H9 (cell line): ENCODE data around the gene RNF167. TPM values are rescaled to one million over a fixed set of nuclear protein-coding genes. Genes with fewer than 3 reads are reported as not detected.

Source experiments
- DNase-seq: peaks from one replicate; pipeline ENCODE4 v3.0.0-alpha.2; 2017
- H2AFZ ChIP-seq: one replicate; pipeline ENCODE4 v1.6.1; 2013; ENCODE audit warnings: mild to moderate bottlenecking, low read length, control low read depth, moderate library complexity
- H2AK5ac ChIP-seq: 2 replicates; pipeline ENCODE4 v1.6.1; 2013; ENCODE audit warnings: low read length, control low read depth, mixed read lengths; ENCODE audit not compliant: insufficient read length
- H2BK120ac ChIP-seq: one replicate; pipeline ENCODE4 v1.6.1; 2013; ENCODE audit warnings: low read depth, mild to moderate bottlenecking, low read length, control low read depth, inconsistent platforms; ENCODE audit not compliant: poor library complexity, severe bottlenecking
- H2BK12ac ChIP-seq: 2 replicates; pipeline ENCODE4 v1.6.1; 2013; ENCODE audit warnings: low read length, control low read depth, mixed read lengths, low read depth; ENCODE audit not compliant: insufficient read length
- H2BK15ac ChIP-seq: 2 replicates; pipeline ENCODE4 v1.6.1; 2013; ENCODE audit warnings: low read depth, low read length, control low read depth
- H2BK20ac ChIP-seq: one replicate; pipeline ENCODE4 v1.6.1; 2013; ENCODE audit warnings: low read depth, mild to moderate bottlenecking, low read length, control low read depth, inconsistent platforms; ENCODE audit not compliant: poor library complexity, severe bottlenecking
- H2BK5ac ChIP-seq: 2 replicates; pipeline ENCODE4 v1.6.1; 2013; ENCODE audit warnings: low read length, control low read depth, mixed read lengths; ENCODE audit not compliant: insufficient read length
- H3K14ac ChIP-seq: 2 replicates; pipeline ENCODE4 v1.6.1; 2013; ENCODE audit warnings: low read length, control low read depth; ENCODE audit not compliant: insufficient read depth
- H3K18ac ChIP-seq: 2 replicates; pipeline ENCODE4 v1.6.1; 2013; ENCODE audit warnings: low read depth, mild to moderate bottlenecking, mixed read lengths, low read length, control low read depth; ENCODE audit not compliant: insufficient read length
- H3K23ac ChIP-seq: 2 replicates; pipeline ENCODE4 v1.6.1; 2013; ENCODE audit warnings: low read length, control low read depth, mixed read lengths, low read depth; ENCODE audit not compliant: insufficient read length
- H3K23me2 ChIP-seq: 2 replicates; pipeline ENCODE4 v1.6.1; 2013; ENCODE audit warnings: low read depth, mild to moderate bottlenecking, mixed read lengths, low read length, control low read depth; ENCODE audit not compliant: insufficient read length, poor library complexity, severe bottlenecking
- H3K27ac ChIP-seq: 2 replicates; pipeline ENCODE4 v1.5.1; 2013; ENCODE audit warnings: low read length, control low read depth, mixed read lengths, low read depth; ENCODE audit not compliant: insufficient read length
- H3K27me3 ChIP-seq: 2 replicates; pipeline ENCODE4 v1.6.1; 2013; ENCODE audit warnings: low read length, control low read depth, inconsistent platforms; ENCODE audit not compliant: insufficient read depth
- H3K4ac ChIP-seq: 2 replicates; pipeline ENCODE4 v1.6.1; 2013; ENCODE audit warnings: low read depth, mild to moderate bottlenecking, control low read depth, inconsistent platforms, low read length, moderate library complexity
- H3K4me1 ChIP-seq: 2 replicates; pipeline ENCODE4 v1.6.1; 2013; ENCODE audit warnings: low read length, control low read depth, inconsistent platforms; ENCODE audit not compliant: insufficient read depth
- H3K4me2 ChIP-seq: 2 replicates; pipeline ENCODE4 v1.6.1; 2013; ENCODE audit warnings: low read length, control low read depth, mixed read lengths; ENCODE audit not compliant: insufficient read length, insufficient read depth
- H3K56ac ChIP-seq: 2 replicates; pipeline ENCODE4 v1.6.1; 2013; ENCODE audit warnings: low read depth, mild to moderate bottlenecking, mixed read lengths, low read length, control low read depth; ENCODE audit not compliant: insufficient read length
- H3K79me1 ChIP-seq: 2 replicates; pipeline ENCODE4 v1.6.1; 2013; ENCODE audit warnings: low read depth, mild to moderate bottlenecking, moderate library complexity, low read length, control low read depth, inconsistent platforms; ENCODE audit not compliant: insufficient read depth, poor library complexity, severe bottlenecking
- H3K79me2 ChIP-seq: 2 replicates; pipeline ENCODE4 v1.6.1; 2013; ENCODE audit warnings: low read length, control low read depth, inconsistent platforms; ENCODE audit not compliant: insufficient read depth
- H3K9ac ChIP-seq: 2 replicates; pipeline ENCODE4 v1.6.1; 2013; ENCODE audit warnings: low read length, control low read depth, mixed read lengths; ENCODE audit not compliant: insufficient read length; ENCODE audit errors: extremely low read depth
- H3K9me3 ChIP-seq: one replicate; pipeline ENCODE4 v1.6.1; 2013; ENCODE audit warnings: low read depth, low read length, inconsistent platforms; ENCODE audit not compliant: control insufficient read depth
- H3T11ph ChIP-seq: one replicate; pipeline ENCODE4 v1.6.1; 2013; ENCODE audit warnings: mild to moderate bottlenecking, low read length, control low read depth, inconsistent platforms
- H4K20me1 ChIP-seq: one replicate; pipeline ENCODE4 v1.6.1; 2013; ENCODE audit not compliant: control insufficient read depth, insufficient read length, insufficient read depth
- H4K5ac ChIP-seq: 2 replicates; pipeline ENCODE4 v1.6.1; 2013; ENCODE audit warnings: low read depth, mild to moderate bottlenecking, mixed read lengths, low read length, control low read depth; ENCODE audit not compliant: insufficient read length
- H4K8ac ChIP-seq: replicated peaks from 2 replicates; pipeline ENCODE4 v1.6.1; 2013; ENCODE audit warnings: low read length, control low read depth, mixed read lengths, low read depth; ENCODE audit not compliant: insufficient read length
- H4K91ac ChIP-seq: 2 replicates; pipeline ENCODE4 v1.6.1; 2013; ENCODE audit warnings: low read depth, mild to moderate bottlenecking, moderate library complexity, mixed read lengths, low read length, control low read depth; ENCODE audit not compliant: insufficient read length
- H3K27ac Mint-ChIP-seq, 3 experiments: 2 replicates in 2 of 3; 3 replicates in 1 of 3; pipeline ENCODE4 v1.8.0; 2020 to 2021; ENCODE audit warnings: mixed read lengths in 3 of 3, mild to moderate bottlenecking in 1 of 3, moderate library complexity in 1 of 3
- H3K27me3 Mint-ChIP-seq: 2 replicates; pipeline ENCODE4 v1.8.0; 2021; ENCODE audit warnings: low read depth, mild to moderate bottlenecking, moderate library complexity, mixed read lengths
- H3K36me3 Mint-ChIP-seq, 3 experiments: 2 replicates in 2 of 3; 3 replicates in 1 of 3; pipeline ENCODE4 v1.8.0; 2020 to 2021; ENCODE audit warnings: low read depth in 3 of 3, mixed read lengths in 3 of 3; ENCODE audit not compliant: insufficient read depth in 1 of 3
- H3K4me1 Mint-ChIP-seq, 2 experiments: 2 replicates each; pipeline ENCODE4 v1.8.0; 2020; ENCODE audit warnings: mixed read lengths in 2 of 2
- H3K4me3 Mint-ChIP-seq, 2 experiments: 2 replicates in 1 of 2; 3 replicates in 1 of 2; pipeline ENCODE4 v1.8.0; 2020 to 2021; ENCODE audit warnings: mild to moderate bottlenecking in 2 of 2, mixed read lengths in 2 of 2, moderate library complexity in 1 of 2
- H3K9me3 Mint-ChIP-seq, 2 experiments: 2 replicates in 1 of 2; 3 replicates in 1 of 2; pipeline ENCODE4 v1.8.0; 2020; ENCODE audit warnings: mild to moderate bottlenecking in 2 of 2, mixed read lengths in 2 of 2, moderate library complexity in 1 of 2
- CTCF ChIP-seq: fragments of 200-600 bp; sonication (generic); conservative IDR thresholded peaks from 3 replicates; pipeline ENCODE4 v1.8.0; 2021; ENCODE audit warnings: antibody characterized with exemption, mild to moderate bottlenecking
- WGBS: extraction: QIAGEN DNeasy Blood & Tissue Kit; methylation state at CpG from one replicate; pipeline ENCODE4 v1.1.7; 2013; ENCODE audit warnings: missing lambda C conversion rate, low lambda C conversion rate, mixed read lengths; ENCODE audit not compliant: insufficient read length; ENCODE audit errors: extremely low coverage; 5-methylcytosine and 5-hydroxymethylcytosine counted together
- total RNA-seq: library from RNA; stranded (reverse); gene quantifications from 2 replicates; pipeline ENCODE4 v1.2.1, GENCODE V29; 2021

Gene RNF167
- total RNA-seq, 1 experiment from 2014 or later = 134 TPM

- H3K27me3 ChIP-seq = peaks cover 12% of the 10 kb centered on the region; the same call in 1 of the 2 replicates
- H3K4me1 ChIP-seq = peaks cover 10% of the 10 kb centered on the region; the same call in 1 of the 2 replicates
- no peak overlapping the region for H3K9ac ChIP-seq
- no peak overlapping the region for H2BK5ac ChIP-seq
- no peak overlapping the region for H3K4ac ChIP-seq
- H3K14ac ChIP-seq = peak overlapping the region; percentile 2; the same call in 1 of the 2 replicates
- no peak overlapping the region for H2AFZ ChIP-seq
- H2BK12ac ChIP-seq = no peak overlapping the region
- no peaks in the 10 kb centered on the region for H3K9me3 Mint-ChIP-seq
- no peak overlapping the region for H3K23ac ChIP-seq
- no peak overlapping the region for H3K27ac ChIP-seq
- no peak overlapping the region for H2BK15ac ChIP-seq
- H2BK120ac ChIP-seq = no peak overlapping the region
- no peak overlapping the region for H3T11ph ChIP-seq
- no peak overlapping the region for H2AK5ac ChIP-seq
- no peaks in the 10 kb centered on the region for H4K20me1 ChIP-seq
- no peak overlapping the region for H3K18ac ChIP-seq
- peaks cover 31% of the 10 kb centered on the region in 2 experiments for H3K4me1 Mint-ChIP-seq
- no peak overlapping the region for H4K91ac ChIP-seq
- H3K9me3 ChIP-seq = no peaks in the 10 kb centered on the region
- no peaks in the 10 kb centered on the region for H3K79me1 ChIP-seq
- peaks cover 15% of the 10 kb centered on the region for H3K23me2 ChIP-seq
- H3K79me2 ChIP-seq = peaks cover 2% of the 10 kb centered on the region; the same call in 1 of the 2 replicates
- H3K36me3 Mint-ChIP-seq = peaks cover 20 to 42% (median 24%) of the 10 kb centered on the region in 3 experiments
- peaks cover 43% of the 10 kb centered on the region for H3K27me3 Mint-ChIP-seq
- H3K27ac Mint-ChIP-seq = peak overlapping the region; percentile 83 to 98 (median 88); a peak in 6 of 7 replicates
- no peak overlapping the region for H4K5ac ChIP-seq
- H3K4me3 Mint-ChIP-seq = peak overlapping the region in 1 of 2 experiments; percentile 73; a peak in 4 of 5 replicates
- H3K4me2 ChIP-seq = peak overlapping the region; percentile 4
- no peak overlapping the region for H4K8ac ChIP-seq
- H2BK20ac ChIP-seq = no peak overlapping the region
- DNase-seq = no peak
- H3K56ac ChIP-seq = no peak overlapping the region
- TF ChIP-seq CTCF = no peak
- no CpG with 5 or more reads among the region's 12 CpGs for WGBS
These were observed 32.3 kb downstream of the RNF167 start for GRCh38 chr17:4972322-4972721.
